Activated naive CD8-positive, alpha-beta T cell (primary cell): ENCODE measurements around the gene CDC42SE2.

Experiments
- H3K27ac Mint-ChIP-seq: one replicate; pipeline ENCODE4 v1.8.0; 2021; ENCODE audit warnings: mixed read lengths
- H3K27me3 Mint-ChIP-seq: one replicate; pipeline ENCODE4 v1.8.0; 2021; ENCODE audit warnings: mixed read lengths
- H3K36me3 Mint-ChIP-seq: one replicate; pipeline ENCODE4 v1.8.0; 2021; ENCODE audit warnings: mixed read lengths
- H3K4me1 Mint-ChIP-seq: one replicate; pipeline ENCODE4 v1.8.0; 2021; ENCODE audit warnings: low read depth, mixed read lengths
- H3K4me3 Mint-ChIP-seq: one replicate; pipeline ENCODE4 v1.8.0; 2021; ENCODE audit warnings: mild to moderate bottlenecking, mixed read lengths
- H3K9me3 Mint-ChIP-seq: one replicate; pipeline ENCODE4 v1.8.0; 2021; ENCODE audit warnings: low read depth, mixed read lengths

CDC42SE2 gene

DNA sequence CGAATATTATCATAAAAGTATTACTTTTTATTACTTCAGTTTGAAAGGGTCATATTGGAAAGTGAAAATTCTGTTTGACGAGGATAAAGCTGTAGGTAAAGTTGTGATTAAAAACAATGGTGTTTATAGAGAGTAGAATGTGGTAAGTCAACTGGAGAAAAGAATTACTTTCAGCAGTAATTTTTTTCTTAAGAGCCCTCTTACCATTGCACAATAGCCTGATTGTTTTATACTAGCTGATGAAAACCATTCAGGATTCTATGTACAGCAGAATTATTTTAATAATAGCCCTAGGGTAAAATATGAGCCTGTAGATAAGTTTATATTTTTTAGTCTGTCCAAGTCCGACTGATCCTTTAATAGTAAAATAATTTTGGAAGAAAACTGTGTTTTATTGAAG, 16.6 kb downstream of the CDC42SE2 start:
- Mint-ChIP-seq H3K9me3 (no peaks in the 10 kb centered on the region), H3K27ac (peak overlapping the region; percentile 95), H3K4me1 (peaks cover 90% of the 10 kb centered on the region), H3K36me3 (peaks cover 6% of the 10 kb centered on the region), H3K27me3 (no peaks in the 10 kb centered on the region), H3K4me3 (peak overlapping the region; percentile 84)

GRCh38 chr5:131281133-131281867, 17.4 kb downstream of the CDC42SE2 start:
- Mint-ChIP-seq H3K27ac (peak overlapping the region; percentile 95), H3K9me3 (no peaks in the 10 kb centered on the region)

DNA sequence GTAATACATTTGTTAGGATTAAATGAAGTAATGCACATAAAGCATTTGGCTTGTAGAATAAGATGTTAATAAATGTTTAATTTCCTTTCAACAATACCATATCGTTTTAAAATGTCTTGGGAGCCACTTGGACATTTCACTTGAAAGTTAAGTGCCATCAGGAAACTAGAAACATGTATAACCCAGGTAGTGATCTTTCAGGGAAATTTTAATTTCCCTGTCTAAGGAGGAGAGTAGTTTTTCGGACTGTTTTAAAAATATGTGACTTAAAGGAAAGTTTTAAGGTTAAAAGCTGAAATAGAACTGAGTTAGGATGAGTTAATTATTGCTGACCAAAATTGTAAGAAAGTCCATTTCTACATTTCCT, 18.0 kb downstream of the CDC42SE2 start:
- Mint-ChIP-seq H3K4me1 (peaks cover 92% of the 10 kb centered on the region), H3K27ac (peak overlapping the region; percentile 95), H3K4me3 (peak overlapping the region; percentile 84), H3K27me3 (no peaks in the 10 kb centered on the region), H3K9me3 (no peaks in the 10 kb centered on the region), H3K36me3 (peaks cover 6% of the 10 kb centered on the region)

More at GRCh38 chr5:131281133-131281867, 17.4 kb downstream of the CDC42SE2 start:
- Mint-ChIP-seq H3K4me1 (peaks cover 91% of the 10 kb centered on the region), H3K36me3 (peaks cover 6% of the 10 kb centered on the region), H3K4me3 (peak overlapping the region; percentile 84), H3K27me3 (no peaks in the 10 kb centered on the region)

DNA sequence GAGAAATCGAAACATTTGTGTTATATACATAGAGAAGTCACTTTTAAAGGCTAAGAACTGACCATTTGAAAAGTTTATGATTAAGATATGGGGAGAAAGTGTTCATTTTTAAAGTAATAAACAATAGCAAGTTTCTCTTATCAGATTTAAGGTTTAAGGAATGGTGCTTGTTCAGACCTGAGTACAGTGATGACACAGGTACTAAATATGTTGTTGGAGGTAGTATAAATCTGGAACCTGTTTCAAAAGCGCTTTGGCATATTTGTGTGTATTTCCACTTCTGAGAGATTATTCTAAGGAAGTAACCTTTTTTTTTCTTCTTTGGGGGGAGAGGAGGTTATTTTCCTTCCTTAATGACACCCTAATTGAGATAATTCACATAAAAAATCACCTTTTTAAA, 18.4 kb downstream of the CDC42SE2 start:
- H3K4me1 Mint-ChIP-seq = peaks cover 90% of the 10 kb centered on the region
- H3K27me3 Mint-ChIP-seq = no peaks in the 10 kb centered on the region
- H3K4me3 Mint-ChIP-seq = peak overlapping the region; percentile 84
- H3K27ac Mint-ChIP-seq = peak overlapping the region; percentile 95
- no peaks in the 10 kb centered on the region for H3K9me3 Mint-ChIP-seq
- H3K36me3 Mint-ChIP-seq = peaks cover 6% of the 10 kb centered on the region

- H3K4me3 Mint-ChIP-seq = peak overlapping the region; percentile 48
- H3K36me3 Mint-ChIP-seq = peaks cover 9% of the 10 kb centered on the region
These were observed 22.0 kb downstream of the CDC42SE2 start for GRCh38 chr5:131285703-131286399.

GRCh38 chr5:131286400-131286715, 22.5 kb downstream of the CDC42SE2 start:
- no peaks in the 10 kb centered on the region for H3K27me3 Mint-ChIP-seq
- H3K36me3 Mint-ChIP-seq = peaks cover 9% of the 10 kb centered on the region
- H3K4me3 Mint-ChIP-seq = no peak overlapping the region
- peaks cover 87% of the 10 kb centered on the region for H3K4me1 Mint-ChIP-seq
- H3K27ac Mint-ChIP-seq = peak overlapping the region; percentile 95
- H3K9me3 Mint-ChIP-seq = no peaks in the 10 kb centered on the region

More at GRCh38 chr5:131285703-131286399, 22.0 kb downstream of the CDC42SE2 start:
- no peaks in the 10 kb centered on the region for H3K27me3 Mint-ChIP-seq
- H3K27ac Mint-ChIP-seq = peak overlapping the region; percentile 95
- peaks cover 87% of the 10 kb centered on the region for H3K4me1 Mint-ChIP-seq
- no peaks in the 10 kb centered on the region for H3K9me3 Mint-ChIP-seq

DNA sequence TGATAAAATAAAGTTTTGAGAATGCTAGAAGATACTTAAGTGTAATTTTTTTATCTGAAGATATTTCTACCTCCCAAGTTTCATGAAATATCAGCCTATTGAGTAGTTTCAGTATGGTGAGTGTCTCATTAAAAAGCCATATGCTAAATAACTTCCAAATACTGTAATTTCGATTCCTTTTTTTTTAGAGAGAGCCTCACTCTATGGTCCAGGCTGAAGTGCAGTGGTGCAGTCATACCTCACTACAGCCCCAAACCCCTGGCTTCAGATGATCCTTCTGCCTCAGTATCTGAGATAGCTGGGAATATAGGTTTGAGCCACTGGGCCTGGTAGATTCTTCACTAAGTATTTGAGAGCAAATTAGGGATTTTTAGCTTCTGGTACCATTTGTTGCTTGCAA, 24.5 kb downstream of the CDC42SE2 start:
- Mint-ChIP-seq H3K4me1 (peaks cover 78% of the 10 kb centered on the region), H3K4me3 (peak overlapping the region; percentile 88), H3K36me3 (peaks cover 8% of the 10 kb centered on the region), H3K9me3 (no peaks in the 10 kb centered on the region), H3K27ac (peak overlapping the region; percentile 100), H3K27me3 (no peaks in the 10 kb centered on the region)

GRCh38 chr5:131289738-131290137, 25.9 kb downstream of the CDC42SE2 start:
- H3K4me3 Mint-ChIP-seq = peak overlapping the region; percentile 88
- H3K27ac Mint-ChIP-seq = peak overlapping the region; percentile 100
- H3K4me1 Mint-ChIP-seq = peaks cover 79% of the 10 kb centered on the region
- H3K36me3 Mint-ChIP-seq = peaks cover 11% of the 10 kb centered on the region
- H3K27me3 Mint-ChIP-seq = no peaks in the 10 kb centered on the region
- H3K9me3 Mint-ChIP-seq = no peaks in the 10 kb centered on the region

GRCh38 chr5:131296213-131296672, 32.4 kb downstream of the CDC42SE2 start:
- H3K4me1 Mint-ChIP-seq = peaks cover 77% of the 10 kb centered on the region
- H3K36me3 Mint-ChIP-seq = peaks cover 12% of the 10 kb centered on the region
- peak overlapping the region; percentile 69 for H3K4me3 Mint-ChIP-seq
- H3K27me3 Mint-ChIP-seq = no peaks in the 10 kb centered on the region
- peak overlapping the region; percentile 96 for H3K27ac Mint-ChIP-seq
- H3K9me3 Mint-ChIP-seq = no peaks in the 10 kb centered on the region

DNA sequence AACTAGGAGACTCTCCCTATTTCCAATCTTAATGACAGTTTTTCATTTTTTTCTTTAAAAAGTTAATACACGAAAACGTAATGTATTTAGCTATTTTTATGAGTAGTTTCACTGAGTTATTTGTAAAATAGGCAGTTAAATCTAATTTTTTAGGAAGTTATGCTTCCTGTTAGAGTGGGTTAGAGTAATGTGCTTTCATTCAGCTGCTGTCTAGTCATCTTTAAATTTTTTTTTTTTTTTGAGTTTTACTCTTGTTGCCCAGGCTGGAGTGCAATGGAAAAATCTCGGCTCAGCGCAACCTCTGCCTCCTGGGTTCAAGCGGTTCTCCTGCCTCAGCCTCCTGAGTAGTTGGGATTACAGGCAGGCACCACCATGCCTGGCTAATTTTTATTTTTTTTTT, 34.0 kb downstream of the CDC42SE2 start:
- Mint-ChIP-seq H3K27ac (peak overlapping the region; percentile 61), H3K4me1 (peaks cover 75% of the 10 kb centered on the region), H3K27me3 (no peaks in the 10 kb centered on the region), H3K9me3 (no peaks in the 10 kb centered on the region), H3K36me3 (peaks cover 12% of the 10 kb centered on the region), H3K4me3 (no peak overlapping the region)

DNA sequence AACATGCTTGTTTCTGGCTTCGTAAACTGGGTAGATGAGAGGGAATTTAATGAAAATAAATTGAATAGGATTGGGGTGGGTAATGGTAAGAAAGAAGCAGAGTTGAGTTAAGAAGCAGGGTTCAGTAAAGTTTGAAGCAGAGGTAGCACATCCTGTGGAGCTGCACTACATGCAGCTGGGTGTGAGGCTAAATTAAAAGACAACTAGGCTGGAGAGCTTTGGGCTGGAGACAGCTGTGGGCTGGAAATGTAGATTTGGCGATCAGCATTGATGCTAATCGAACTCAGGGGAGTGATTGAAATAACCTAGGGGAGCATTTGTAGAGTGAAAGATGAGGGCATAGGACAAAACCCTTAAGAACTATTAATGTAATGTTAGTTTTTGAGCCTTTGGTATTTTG, 35.6 kb downstream of the CDC42SE2 start:
- H3K27ac Mint-ChIP-seq = peak overlapping the region; percentile 83
- no peaks in the 10 kb centered on the region for H3K9me3 Mint-ChIP-seq
- no peaks in the 10 kb centered on the region for H3K27me3 Mint-ChIP-seq
- peak overlapping the region; percentile 21 for H3K4me3 Mint-ChIP-seq
- peaks cover 77% of the 10 kb centered on the region for H3K4me1 Mint-ChIP-seq
- H3K36me3 Mint-ChIP-seq = peaks cover 12% of the 10 kb centered on the region

DNA sequence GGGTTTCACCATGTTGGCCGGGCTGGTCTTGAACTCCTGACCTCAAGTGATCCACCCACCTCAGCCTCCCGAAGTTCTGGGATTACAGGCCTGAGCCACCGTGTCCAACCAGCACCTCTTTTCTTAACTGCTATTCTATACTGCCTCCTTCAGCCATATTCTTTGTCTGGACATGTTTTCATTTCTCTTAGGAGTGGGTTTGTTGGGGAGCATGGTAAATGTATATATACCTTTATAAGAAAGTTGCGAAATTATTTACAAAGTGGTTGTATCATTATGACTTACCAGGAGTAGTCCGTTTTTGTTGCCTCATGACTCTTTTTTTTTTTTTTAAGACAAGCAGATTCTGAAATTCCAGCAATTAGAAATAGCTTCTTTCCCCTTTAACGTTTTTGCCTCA, 38.7 kb downstream of the CDC42SE2 start:
- Mint-ChIP-seq H3K27ac (peak overlapping the region; percentile 87), H3K9me3 (no peaks in the 10 kb centered on the region), H3K36me3 (peaks cover 9% of the 10 kb centered on the region), H3K4me3 (peak overlapping the region; percentile 11), H3K27me3 (no peaks in the 10 kb centered on the region), H3K4me1 (peaks cover 72% of the 10 kb centered on the region)

DNA sequence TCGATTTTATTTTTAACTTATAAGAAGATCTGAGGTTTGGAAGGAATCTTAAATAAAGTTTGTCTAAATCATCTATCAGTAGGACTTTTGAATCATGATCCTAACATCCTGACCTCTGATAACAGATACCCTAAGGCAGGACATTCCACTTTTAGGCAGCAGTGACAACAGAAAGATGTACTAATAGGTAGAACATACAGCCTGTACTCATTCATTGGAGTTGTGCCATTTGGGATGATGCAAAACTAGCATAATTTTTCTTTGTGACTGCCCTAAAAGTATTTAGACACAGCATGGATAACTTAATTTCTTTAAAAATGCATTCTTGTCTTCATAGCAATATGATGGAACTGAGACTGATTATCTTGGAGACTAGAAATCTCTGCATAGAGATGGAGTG, 39.7 kb downstream of the CDC42SE2 start:
- Mint-ChIP-seq H3K9me3 (no peaks in the 10 kb centered on the region), H3K36me3 (peaks cover 9% of the 10 kb centered on the region), H3K4me1 (peaks cover 68% of the 10 kb centered on the region), H3K4me3 (peak overlapping the region; percentile 4), H3K27me3 (no peaks in the 10 kb centered on the region), H3K27ac (peak overlapping the region; percentile 87)

DNA sequence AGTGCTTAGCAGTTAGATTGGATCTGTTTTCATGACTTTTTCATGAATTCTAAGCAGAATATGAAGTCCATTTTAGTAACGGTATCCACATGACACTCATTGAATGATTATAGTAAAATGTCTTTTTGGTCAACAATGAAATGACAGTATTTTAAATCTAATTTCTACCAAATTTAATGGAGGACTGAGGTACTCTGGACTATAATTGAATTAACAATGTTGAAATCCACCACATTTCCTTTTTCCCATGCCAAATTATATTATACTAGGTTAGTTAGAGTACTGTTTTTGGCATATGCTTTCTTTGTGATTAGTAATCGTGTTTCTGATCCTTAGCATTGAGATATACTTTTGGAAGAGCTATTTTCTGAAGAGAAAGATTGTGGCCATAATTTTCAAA, 40.6 kb downstream of the CDC42SE2 start:
- Mint-ChIP-seq H3K27me3 (no peaks in the 10 kb centered on the region), H3K9me3 (no peaks in the 10 kb centered on the region), H3K4me3 (peak overlapping the region; percentile 22), H3K27ac (peak overlapping the region; percentile 84), H3K4me1 (peaks cover 62% of the 10 kb centered on the region), H3K36me3 (peaks cover 9% of the 10 kb centered on the region)

- Mint-ChIP-seq H3K9me3 (no peaks in the 10 kb centered on the region), H3K27me3 (no peaks in the 10 kb centered on the region), H3K36me3 (peaks cover 6% of the 10 kb centered on the region), H3K27ac (peak overlapping the region; percentile 75), H3K4me3 (peak overlapping the region; percentile 57), H3K4me1 (peaks cover 60% of the 10 kb centered on the region)
These were observed 41.4 kb downstream of the CDC42SE2 start for GRCh38 chr5:131305138-131305689.
